OCI-LY7 (cell line): ENCODE results near the gene TBX5.

Source experiments
- EZH2phosphoT487 ChIP-seq: fragments of 200-600 bp; sonication (generic); IDR thresholded peaks from 2 replicates; pipeline ENCODE4 v1.6.1; 2018; ENCODE audit warnings: low read depth, borderline replicate concordance, mild to moderate bottlenecking, mixed run types, antibody characterized with exemption, low read length, moderate library complexity, mixed read lengths
- TF ChIP-seq, protein P1 (sequence below): fragments of 200-600 bp; sonication (generic); conservative IDR thresholded peaks from 2 replicates; pipeline ENCODE4 v1.5.1; 2014; ENCODE audit warnings: mild to moderate bottlenecking, antibody characterized with exemption, low read length, moderate library complexity, mixed read lengths

DNA sequence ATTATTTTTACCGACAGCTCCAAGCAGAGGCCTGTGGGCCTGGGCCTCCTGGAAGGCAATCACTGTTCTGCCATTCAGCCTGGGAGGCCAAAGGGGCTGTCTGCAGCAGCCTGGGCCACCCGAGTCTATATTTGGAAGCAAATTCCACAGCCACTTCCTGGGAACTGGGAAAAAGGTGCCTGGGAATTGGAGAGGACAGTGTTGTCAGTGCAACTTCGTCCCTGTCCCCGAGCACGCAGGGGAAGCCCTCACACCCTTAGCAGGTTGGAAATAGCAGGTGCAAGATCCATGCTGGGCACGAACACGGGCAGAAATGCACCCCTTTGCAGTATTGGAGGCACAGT is 9.6 kb upstream of the TBX5 start:
- TF ChIP-seq, protein P1, sequence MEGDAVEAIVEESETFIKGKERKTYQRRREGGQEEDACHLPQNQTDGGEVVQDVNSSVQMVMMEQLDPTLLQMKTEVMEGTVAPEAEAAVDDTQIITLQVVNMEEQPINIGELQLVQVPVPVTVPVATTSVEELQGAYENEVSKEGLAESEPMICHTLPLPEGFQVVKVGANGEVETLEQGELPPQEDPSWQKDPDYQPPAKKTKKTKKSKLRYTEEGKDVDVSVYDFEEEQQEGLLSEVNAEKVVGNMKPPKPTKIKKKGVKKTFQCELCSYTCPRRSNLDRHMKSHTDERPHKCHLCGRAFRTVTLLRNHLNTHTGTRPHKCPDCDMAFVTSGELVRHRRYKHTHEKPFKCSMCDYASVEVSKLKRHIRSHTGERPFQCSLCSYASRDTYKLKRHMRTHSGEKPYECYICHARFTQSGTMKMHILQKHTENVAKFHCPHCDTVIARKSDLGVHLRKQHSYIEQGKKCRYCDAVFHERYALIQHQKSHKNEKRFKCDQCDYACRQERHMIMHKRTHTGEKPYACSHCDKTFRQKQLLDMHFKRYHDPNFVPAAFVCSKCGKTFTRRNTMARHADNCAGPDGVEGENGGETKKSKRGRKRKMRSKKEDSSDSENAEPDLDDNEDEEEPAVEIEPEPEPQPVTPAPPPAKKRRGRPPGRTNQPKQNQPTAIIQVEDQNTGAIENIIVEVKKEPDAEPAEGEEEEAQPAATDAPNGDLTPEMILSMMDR: no peak
- no peak for TF ChIP-seq EZH2phosphoT487
